Measurements from ENCODE around the gene FYCO1.

GRCh38 chr3:45960289-45960688 lies 35.3 kb downstream of the FYCO1 start:
- TF ChIP-seq CTCF (conservative IDR thresholded peaks at IDR 0.05; ENCODE audit: low read length) (no peak), EZH2phosphoT487 (IDR thresholded peaks at IDR 0.05; ENCODE audit: borderline replicate concordance, low read depth, low read length) (no peak)

All from OCI-LY7 (cell line).